PFSK-1 (cell line): ENCODE results near the gene LECT2.

Source experiments
- POLR2AphosphoS5 ChIP-seq: IDR thresholded peaks from 2 replicates; pipeline ENCODE4 v1.6.1; 2012; ENCODE audit warnings: low read depth, mild to moderate bottlenecking, control low read depth, low read length, moderate library complexity
- SIN3A ChIP-seq: IDR thresholded peaks from 2 replicates; pipeline ENCODE4 v1.6.1; 2012; ENCODE audit warnings: mild to moderate bottlenecking, low read length, moderate library complexity, borderline replicate concordance; ENCODE audit not compliant: insufficient read depth

- no peak for TF ChIP-seq SIN3A
- no peak for TF ChIP-seq POLR2AphosphoS5
These were observed 4.2 kb downstream of the LECT2 start for GRCh38 chr5:135950611-135951010.
